HepG2 (cell line): Measurements from ENCODE around the gene CGB5. TPM values are rescaled to one million over a fixed set of nuclear protein-coding genes. Genes with fewer than 3 reads are reported as not detected.

Experiments used
- ATAC-seq: fragments of 200-7000 bp; cut with Tn5 transposase; 3 replicates; pipeline ENCODE4 v1.9.1; 2020; ENCODE audit warnings: mild to moderate bottlenecking, moderate library complexity
- BruUV-seq: library from RNA; stranded (reverse); fragments of 400-500 nt; replicated peaks from 2 replicates; lab custom pipeline; 2021; lab: Mats Ljungman, UMichigan
- CTCF ChIA-PET: fragments of 300-600 bp; formaldehyde crosslinking; extraction: SDS; loops from one replicate; lab custom pipeline; 2021; ENCODE audit warnings: low total read pairs, inconsistent platforms, low intra/inter-chr PET ratio; lab: Yijun Ruan, JAX
- POLR2A ChIA-PET: fragments of 350-600 bp; sonication (Branson Sonifier 250); formaldehyde crosslinking; loops from one replicate; lab custom pipeline; 2020; ENCODE audit warnings: antibody characterized with exemption, inconsistent platforms; lab: Yijun Ruan, JAX
- DNase-seq: peaks from one replicate; pipeline ENCODE4 v3.0.0-alpha.2; 2015; ENCODE audit warnings: low spot score
- FAIRE-seq: peaks from 3 replicates; lab custom pipeline; 2011; peaks lifted over from hg19 to GRCh38; lab: Jason Lieb, UNC
- H2AFZ ChIP-seq: one replicate; pipeline ENCODE4 v1.6.1; 2011; ENCODE audit warnings: low read length, inconsistent platforms
- H3K27ac ChIP-seq: fragments of 300-600 bp; 3 replicates; pipeline ENCODE4 v1.8.0; 2011; ENCODE audit warnings: mixed run types, mild to moderate bottlenecking, mixed read lengths, low read length, inconsistent platforms; ENCODE audit not compliant: insufficient read depth; ENCODE audit errors: extremely low read length
- H3K27me3 ChIP-seq, 2 experiments: fragments of 200-600 bp in 1 of 2; 2 replicates in 1 of 2; 3 replicates in 1 of 2; pipeline versions ENCODE4 v1.6.0 to v1.8.0; 2011; ENCODE audit warnings: low read length in 2 of 2, mild to moderate bottlenecking in 2 of 2, moderate library complexity in 2 of 2, inconsistent platforms in 1 of 2; ENCODE audit not compliant: insufficient read depth in 2 of 2, control insufficient read depth in 1 of 2
- H3K36me3 ChIP-seq, 2 experiments: fragments of 200-600 bp in 1 of 2; replicated peaks in 1 of 2; 2 replicates in 1 of 2; 3 replicates in 1 of 2; pipeline versions ENCODE4 v1.5.1 to v1.8.0; 2011; ENCODE audit warnings: low read length in 2 of 2, inconsistent platforms in 1 of 2; ENCODE audit not compliant: insufficient read depth in 2 of 2, control insufficient read depth in 1 of 2
- H3K4me1 ChIP-seq: 2 replicates; pipeline ENCODE4 v1.5.1; 2012; ENCODE audit warnings: low read length, inconsistent platforms; ENCODE audit not compliant: insufficient read depth
- H3K4me2 ChIP-seq: 2 replicates; pipeline ENCODE4 v1.6.0; 2011; ENCODE audit warnings: low read depth, low read length, inconsistent platforms
- H3K4me3 ChIP-seq, 3 experiments: fragments of 200-600 bp in 1 of 3; sonication (generic), shearing (Covaris generic) in 1 of 3; replicated peaks in 1 of 3; 2 replicates each; pipeline ENCODE4 v1.5.1; 2011 to 2016; ENCODE audit warnings: low read length in 3 of 3, inconsistent platforms in 2 of 3, low read depth in 2 of 3, mild to moderate bottlenecking in 2 of 3, control low read depth in 1 of 3, mixed read lengths in 1 of 3; ENCODE audit not compliant: insufficient read depth in 1 of 3
- H3K79me2 ChIP-seq: one replicate; pipeline ENCODE4 v1.6.1; 2011; ENCODE audit warnings: low read length, inconsistent platforms; ENCODE audit not compliant: insufficient read depth
- H3K9ac ChIP-seq: 2 replicates; pipeline ENCODE4 v1.6.0; 2011; ENCODE audit warnings: mild to moderate bottlenecking, low read depth, low read length, inconsistent platforms; ENCODE audit not compliant: insufficient read depth
- H3K9me3 ChIP-seq: 2 replicates; pipeline ENCODE4 v1.5.1; 2012; ENCODE audit warnings: mild to moderate bottlenecking, low read length
- H4K20me1 ChIP-seq: 2 replicates; pipeline ENCODE4 v1.6.0; 2011; ENCODE audit warnings: inconsistent platforms, mild to moderate bottlenecking, low read length, moderate library complexity; ENCODE audit not compliant: insufficient read depth
- GZF1 ChIP-seq: sonication (generic); formaldehyde crosslinking; IDR thresholded peaks from 2 replicates; pipeline ENCODE4 v1.5.1; 2020; ENCODE audit warnings: mild to moderate bottlenecking, missing genetic modification reagents
- MYPOP ChIP-seq: sonication (generic); formaldehyde crosslinking; IDR thresholded peaks from 2 replicates; pipeline ENCODE4 v1.8.1; 2023; ENCODE audit warnings: mild to moderate bottlenecking, moderate library complexity, missing genetic modification reagents
- NFKBIZ ChIP-seq: IDR thresholded peaks from 2 replicates; pipeline ENCODE4 v1.6.1; 2018; ENCODE audit warnings: missing genetic modification reagents, missing compliant biosample characterization
- SRSF4 ChIP-seq: fragments of 200-400 bp; formaldehyde crosslinking; IDR thresholded peaks from one replicate; pipeline ENCODE4 v1.6.1; 2018; ENCODE audit warnings: mild to moderate bottlenecking, low read depth, low read length, moderate library complexity; ENCODE audit not compliant: poor library complexity, severe bottlenecking
- TBX3 ChIP-seq: fragments of 450-650 bp; IDR thresholded peaks from 2 replicates; pipeline ENCODE4 v1.6.1; 2017; ENCODE audit warnings: antibody characterized with exemption, mild to moderate bottlenecking, inconsistent platforms, borderline replicate concordance
- TFDP1 ChIP-seq: IDR thresholded peaks from 2 replicates; pipeline ENCODE4 v1.6.1; 2016; ENCODE audit warnings: missing compliant biosample characterization, missing genetic modification reagents, borderline replicate concordance
- ZNF720 ChIP-seq: sonication (generic); formaldehyde crosslinking; IDR thresholded peaks from 2 replicates; pipeline ENCODE4 v1.4.0; 2020; ENCODE audit warnings: missing genetic modification reagents
- WGBS: methylation state at CpG from one replicate; pipeline ENCODE4 v1.1.6; 2017; ENCODE audit warnings: low lambda C conversion rate; 5-methylcytosine and 5-hydroxymethylcytosine counted together
- in situ Hi-C: cut with HindIII; loops from 2 replicates; pipeline ENCODE4 v1.10.0; 2017; ENCODE audit warnings: low pct_unique_long_range_greater_than_20kb; ENCODE audit not compliant: extremely low pct_ligation_motif_present
- intact Hi-C: fragments of 100-400 bp; cut with micrococcal nuclease; formaldehyde crosslinking; loops from one replicate; pipeline ENCODE4 v1.10.0; 2022; ENCODE audit not compliant: unreplicated experiment
- polyA plus RNA-seq, 8 experiments: library from polyadenylated mRNA; depleted of rRNA in 3 of 8; stranded (reverse) in 7 of 8; unstranded in 1 of 8; fragments of >200 nt; fragmentation: Illumina TruSeq in 4 of 8; extraction: Trizol in 4 of 8; gene quantifications; 2 replicates each; pipeline versions ENCODE4 v1.2.1 to v1.2.3, GENCODE V29; 2011 to 2016; ENCODE audit warnings: low read depth in 4 of 8, missing spikeins in 1 of 8, mixed read lengths in 1 of 8; ENCODE audit not compliant: insufficient read depth in 1 of 8
- total RNA-seq, 5 experiments: library from RNA; depleted of rRNA; stranded (reverse); fragments of >200 nt; fragmentation: Illumina TruSeq; extraction: Trizol; gene quantifications; 2 replicates each; pipeline ENCODE4 v1.2.3, GENCODE V29; 2016; ENCODE audit warnings: low read depth in 1 of 5

CGB5 gene
- total and polyA plus RNA-seq, 2 of the 13 experiments (the other 11 are each of a cell fraction or from before 2014, with no cell fraction given), result not detected

DNA sequence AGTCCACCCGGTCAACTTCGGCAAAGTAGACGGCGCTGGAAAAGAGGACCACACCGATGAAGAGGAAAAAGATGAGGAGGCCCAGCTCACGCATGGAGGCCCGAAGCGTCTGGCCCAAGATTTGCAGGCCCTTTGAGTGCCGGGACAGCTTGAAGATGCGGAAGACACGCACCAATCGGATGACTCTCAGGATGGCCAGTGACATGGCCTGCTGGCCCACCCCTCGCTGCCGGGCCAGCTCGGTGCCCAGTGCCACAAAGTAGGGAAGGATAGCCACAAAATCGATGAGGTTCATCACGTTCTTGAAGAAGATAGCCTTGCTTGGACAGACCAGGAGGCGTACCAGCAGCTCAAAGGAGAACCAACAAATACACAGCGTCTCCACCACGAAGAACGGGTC, 26.8 kb downstream of the CGB5 start:
- CTCF ChIA-PET, result no interaction called here

More for the DNA sequence above, 26.8 kb downstream of the CGB5 start:
- WGBS, result 82% methylated on average over 21 of the region's 21 CpGs
- Histone ChIP-seq H4K20me1 (no peaks in the 10 kb centered on the region), H3K79me2 (no peaks in the 10 kb centered on the region), H2AFZ (no peak overlapping the region), H3K27ac (no peak overlapping the region), H3K4me2 (no peak overlapping the region), H3K4me1 (peaks cover 5% of the 10 kb centered on the region; the same call in 1 of the 2 replicates), H3K4me3 (no peak overlapping the region), H3K27me3 (peaks cover 3 to 41% of the 10 kb centered on the region in 2 experiments)
- no peak for FAIRE-seq
- intact Hi-C loops, result no loop called here
- POLR2A ChIA-PET, result no interaction called here
- in situ Hi-C loops, result no loop called here
- no peak for TF ChIP-seq SRSF4
- TF ChIP-seq NFKBIZ (CRISPR knock-in tag), result no peak
- TF ChIP-seq ZNF720, result no peak
- no peak for TF ChIP-seq GZF1 (CRISPR knock-in tag)
- TF ChIP-seq TFDP1 (CRISPR knock-in tag), result no peak
- no peak for TF ChIP-seq MYPOP
- no peak for TF ChIP-seq TBX3
- TF ChIP-seq, all 625 proteins: peak for 0
- Histone ChIP-seq H3K36me3 (no peaks in the 10 kb centered on the region), H3K9me3 (no peaks in the 10 kb centered on the region), H3K9ac (no peak overlapping the region)
- no peak for ATAC-seq
- BruUV-seq, result no TSS peak
- DNase-seq, result no peak
